Esophagus squamous epithelium (tissue), 4 donors: ENCODE results near the gene FAM151A.

Source experiments
- CTCF ChIP-seq, 6 experiments: fragments of 450-650 bp in 4 of 6; fragments of 200-600 bp in 2 of 6; sonication (generic) in 2 of 6; IDR thresholded peaks; one replicate each; pipeline ENCODE4 v1.5.1; 2016 to 2019; ENCODE audit warnings: antibody characterized with exemption in 6 of 6, mild to moderate bottlenecking in 4 of 6, moderate library complexity in 4 of 6
- POLR2A ChIP-seq, 4 donors: fragments of 450-650 bp; IDR thresholded peaks; one replicate each; pipeline ENCODE4 v1.6.1; 2017; ENCODE audit warnings: antibody characterized with exemption in 4 of 4, mild to moderate bottlenecking in 4 of 4, moderate library complexity in 3 of 4

- TF ChIP-seq POLR2A (IDR thresholded peaks at IDR 0.05) (no peak), CTCF (IDR thresholded peaks at IDR 0.05) (no peak)
Observed at GRCh38 chr1:54663725-54664124, 40.4 kb upstream of the FAM151A start.
